Left cardiac atrium (tissue), 4 donors: Measurements from ENCODE around the gene ZRANB2. TPM values are rescaled to one million over a fixed set of nuclear protein-coding genes. Genes with fewer than 3 reads are reported as not detected.

Experiments used
- ATAC-seq, 2 donors: fragments of 200-7000 bp; cut with Tn5 transposase; one replicate each; pipeline ENCODE4 v1.9.1; 2020; ENCODE audit warnings: mild to moderate bottlenecking in 2 of 2, moderate library complexity in 2 of 2
- DNase-seq: peaks from one replicate; pipeline ENCODE4 v3.0.0-alpha.2; 2020
- intact Hi-C, 2 donors: fragments of 100-400 bp; cut with DNase I; formaldehyde crosslinking; loops; one replicate each; pipeline versions ENCODE4 v1.14.1 to v1.15.1; 2022 to 2023
- total RNA-seq, 2 donors: library from RNA; stranded (reverse); fragmentation: NEBNext Ultra II Directional; extraction: Animal tissue kit (Norgen Biotek cat#: 25700); gene quantifications; one replicate each; pipeline ENCODE4 v1.2.1, GENCODE V29; 2021
- donor health status: DM: no; HTN: yes; CAD: no.
- donor health status: DM: no; HTN: yes; CAD: no; lungs with severe emphysema.
- donor health status: DM: yes; HTN: yes; CAD: no.
- donor health status: Dilated cardiomyopathy.

Gene ZRANB2
- total RNA-seq, 2 donors from 2014 or later = 49.2 to 54.5 TPM

DNA sequence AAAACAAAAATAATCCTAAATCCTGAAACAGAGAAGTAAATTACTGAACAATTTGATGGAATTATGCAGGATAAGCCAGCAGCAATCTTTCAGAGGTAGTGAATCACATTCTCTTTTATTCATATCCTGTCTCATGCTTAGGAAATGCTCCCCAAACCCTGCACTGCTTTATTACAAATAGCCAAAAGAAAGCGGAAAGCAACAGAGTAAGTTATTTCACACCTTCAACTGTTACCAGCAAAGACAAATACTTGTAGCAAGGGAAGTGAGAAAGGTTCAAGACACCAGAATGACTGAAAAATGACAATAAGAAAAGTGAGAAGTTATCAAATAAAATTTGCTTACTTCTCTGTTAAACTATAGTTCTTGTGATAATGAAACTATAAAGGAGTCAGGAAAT is 6.2 kb downstream of the ZRANB2 start:
- intact Hi-C loops = no loop called here
- ATAC-seq (no peak), DNase-seq (no peak)

- DNase-seq (no peak), ATAC-seq (no peak)
- intact Hi-C loops = no loop called here
These were observed 8.6 kb downstream of the ZRANB2 start for GRCh38 chr1:71072273-71072672.

- no peak for ATAC-seq
- intact Hi-C loops = no loop called here
- DNase-seq = no peak
These were observed 9.1 kb downstream of the ZRANB2 start for GRCh38 chr1:71071720-71072119.

DNA sequence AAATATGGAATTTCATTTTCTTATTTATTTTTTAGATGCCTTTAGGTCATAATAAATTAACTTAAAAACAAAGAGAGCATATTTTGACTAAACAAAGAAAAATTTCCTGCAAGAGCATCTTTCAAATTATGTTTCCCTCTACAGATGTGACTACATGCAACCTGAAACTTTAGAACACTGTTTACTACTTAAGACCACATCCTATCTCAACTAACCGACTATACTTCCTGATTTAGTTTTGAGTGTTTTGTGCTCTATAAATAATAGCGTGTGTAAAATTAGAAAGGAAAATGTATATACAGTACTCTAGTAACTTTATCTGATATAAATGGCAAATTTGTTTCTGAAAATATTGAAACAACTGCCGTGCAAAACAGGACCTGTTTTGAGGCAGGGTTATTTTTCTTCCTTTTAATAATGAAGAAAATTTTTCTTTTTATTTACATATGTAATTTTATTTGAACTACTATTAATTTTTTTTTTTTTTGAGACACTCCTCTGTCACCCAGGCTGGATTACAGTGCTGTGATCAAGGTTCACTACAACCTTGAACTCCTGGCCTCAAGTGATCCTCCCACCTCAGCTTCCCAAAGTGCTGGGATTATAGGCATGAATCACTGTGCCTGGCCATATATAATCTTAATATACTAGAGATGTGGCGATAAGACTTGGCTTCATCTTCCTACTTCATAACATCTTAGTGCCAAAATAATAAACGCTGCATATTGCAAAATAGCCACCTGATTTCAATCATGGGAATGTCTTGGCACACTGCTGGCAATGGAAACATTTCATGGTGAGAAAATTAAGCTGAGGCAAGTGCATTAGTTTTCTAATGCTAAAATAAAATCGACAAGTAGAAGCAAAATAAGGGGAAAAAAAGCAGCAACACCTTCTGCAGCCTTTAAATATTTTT is 12.3 kb downstream of the ZRANB2 start:
- no peak for DNase-seq
- intact Hi-C loops = loop anchor here in 1 of 2 donors (10.0 kb wide), 1 partner anchor 824 kb away; no protein-coding TSS in a partner anchor
- ATAC-seq = no peak

GRCh38 chr1:71054791-71055190 is 26.0 kb downstream of the ZRANB2 start:
- ATAC-seq = no peak
- intact Hi-C loops = no loop called here
- no peak for DNase-seq

GRCh38 chr1:71054281-71054731 is 26.5 kb downstream of the ZRANB2 start:
- DNase-seq (no peak), ATAC-seq (peak; percentile 29 to 52)
- intact Hi-C loops = no loop called here

DNA sequence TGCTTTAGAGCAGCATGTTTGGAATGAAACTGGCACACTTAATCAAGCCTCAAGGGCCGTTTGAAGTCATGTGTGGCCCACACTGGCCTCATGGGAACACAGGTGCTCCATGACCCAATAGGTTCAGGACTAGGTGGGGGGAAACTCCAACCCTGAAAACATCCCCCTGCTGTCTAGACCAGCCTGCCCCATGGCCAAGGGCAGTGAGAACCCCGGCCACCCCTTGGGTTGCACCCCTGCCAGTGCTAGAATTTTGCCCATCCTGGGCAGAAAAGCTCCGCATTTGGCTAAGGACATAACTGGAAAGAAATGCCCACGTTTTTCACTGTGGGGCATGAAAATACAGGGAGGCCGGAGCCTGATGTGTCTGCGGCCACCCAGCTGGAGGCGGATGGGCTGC is 27.1 kb downstream of the ZRANB2 start:
- DNase-seq (no peak), ATAC-seq (peak in 1 of 2 donors; percentile 28)
- intact Hi-C loops = no loop called here

GRCh38 chr1:71053146-71053545 is 27.7 kb downstream of the ZRANB2 start:
- intact Hi-C loops = no loop called here
- ATAC-seq (no peak), DNase-seq (no peak)

DNA sequence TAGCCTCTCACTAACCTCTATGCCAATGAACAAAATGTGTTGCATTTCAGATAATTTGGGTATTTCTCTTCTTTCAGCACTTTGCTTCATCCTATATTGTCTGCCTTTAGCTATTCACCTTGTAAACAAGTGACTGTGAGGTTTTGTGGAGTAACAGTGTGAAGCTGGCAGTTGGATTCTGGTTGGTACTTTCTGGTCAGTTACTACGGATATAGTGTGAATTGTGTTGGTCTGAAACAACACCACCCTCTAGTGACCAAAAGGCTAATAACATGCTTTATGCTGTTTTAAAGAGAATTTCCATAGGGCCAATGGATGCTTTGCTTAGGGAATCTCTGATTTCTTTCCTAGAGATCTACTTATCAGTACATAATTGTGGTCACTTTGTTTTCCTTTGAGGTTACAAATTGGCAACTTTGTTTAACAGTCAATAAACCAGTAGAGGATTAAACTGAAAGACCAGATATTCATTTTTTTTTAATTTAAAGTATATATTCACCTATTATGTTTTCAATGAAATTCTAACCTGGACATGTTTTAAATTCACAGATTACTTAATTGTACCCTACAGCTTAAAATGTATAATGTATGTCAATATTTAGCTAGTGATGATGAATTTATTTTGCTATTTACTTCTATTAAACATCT is 30.8 kb downstream of the ZRANB2 start:
- intact Hi-C loops = loop anchor here (2.0 to 5.0 kb wide), 3 partner anchors 363 to 521 kb away; no protein-coding TSS in a partner anchor
- ATAC-seq = peak; percentile 35 to 45
- DNase-seq = no peak

DNA sequence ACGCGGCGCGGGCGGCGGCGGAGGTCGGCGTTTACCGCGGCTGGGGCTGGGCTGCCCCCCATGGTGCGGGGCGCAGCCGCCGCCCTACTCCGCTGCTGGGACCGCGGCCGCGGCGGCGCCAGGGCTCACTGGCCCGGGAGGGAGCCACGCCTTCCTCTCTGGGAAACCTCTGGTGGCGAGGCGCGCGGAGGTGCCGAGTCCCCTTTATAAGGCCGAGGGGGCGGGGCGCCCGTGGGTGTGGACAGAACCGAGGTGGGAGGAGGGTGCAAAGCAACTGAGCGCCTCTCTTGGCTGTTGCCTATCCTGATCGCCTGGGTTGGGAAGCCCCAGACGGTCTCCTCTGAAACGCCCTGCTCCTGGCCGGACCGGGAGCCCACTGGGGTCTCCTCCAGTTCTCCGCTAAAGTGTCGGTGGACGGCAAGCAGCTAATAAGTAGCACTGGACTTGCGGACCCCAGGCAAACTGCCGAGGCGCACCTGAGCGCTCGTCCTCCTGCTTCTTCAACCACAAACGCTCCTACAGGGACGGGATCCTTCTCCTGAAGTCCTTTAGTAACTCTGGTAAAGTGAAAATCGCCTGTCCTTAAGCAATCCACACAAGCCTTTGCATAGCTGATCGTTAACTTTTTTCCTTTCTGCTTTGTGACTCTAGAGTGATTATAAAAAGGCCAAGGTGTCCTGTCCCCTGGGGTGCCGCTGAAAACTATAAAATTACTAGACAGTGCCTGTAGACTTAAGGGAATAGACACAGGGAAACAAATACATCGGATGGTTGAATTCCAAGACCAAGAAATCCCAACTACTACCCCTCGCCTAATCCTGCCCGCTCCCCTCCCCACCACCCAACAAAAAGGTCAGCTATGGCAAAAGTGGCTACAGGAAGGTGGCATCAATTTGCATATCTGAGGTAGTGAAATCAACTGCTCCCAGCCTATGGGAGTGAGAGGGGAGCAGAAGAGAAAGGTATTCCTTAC is 32.9 kb downstream of the ZRANB2 start, which contains the start of gene PTGER3:
PTGER3 (minus strand) TSS at position 182 of the 973 bp plus-strand sequence. CDS start 239 bp downstream, outside the sequence.
- ATAC-seq (peak; percentile 73 to 81), DNase-seq (peak; percentile 78)
- intact Hi-C loops = loop anchor here (2.0 to 5.0 kb wide), 2 partner anchors 361 to 363 kb away; no protein-coding TSS in a partner anchor

DNA sequence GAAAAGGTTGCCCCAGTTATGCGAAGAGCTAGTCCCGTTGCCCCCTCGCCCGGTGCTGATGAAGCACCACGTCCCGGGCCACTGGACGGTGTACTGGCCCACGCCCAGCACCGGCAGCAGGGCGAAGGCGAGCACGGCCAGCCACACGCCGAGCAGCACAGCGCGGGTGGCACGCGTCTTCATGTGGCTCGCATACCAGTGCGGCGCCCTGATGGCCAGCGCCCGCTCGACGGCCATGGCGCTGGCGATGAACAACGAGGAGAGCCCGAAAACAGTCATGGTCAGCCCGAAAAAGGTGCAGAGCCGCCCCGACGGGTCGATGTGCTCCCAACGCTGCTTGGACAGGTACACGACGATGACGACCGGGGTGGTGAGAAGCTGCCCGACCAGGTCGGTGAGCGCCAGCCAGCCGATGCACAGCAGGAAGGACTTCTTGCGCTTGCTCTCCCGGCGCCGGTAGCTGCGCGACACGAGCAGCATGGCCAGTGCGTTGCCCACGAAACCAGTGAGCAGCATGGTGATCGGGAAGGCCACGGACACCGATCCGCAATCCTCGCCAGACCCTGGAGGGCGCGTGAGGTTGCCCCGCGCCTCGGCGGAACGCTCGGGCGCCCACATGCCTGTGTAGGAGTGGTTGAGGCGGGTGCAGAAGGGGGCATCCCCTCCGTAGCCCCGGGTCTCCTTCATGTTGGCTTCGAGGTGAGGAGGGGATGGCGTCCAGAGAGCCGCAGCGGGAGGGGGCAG is 33.8 kb downstream of the ZRANB2 start:
- DNase-seq (peak; percentile 25), ATAC-seq (peak; percentile 58 to 65)
- intact Hi-C loops = loop anchor here in 1 of 2 donors (5.0 kb wide), 1 partner anchor 360 kb away; no protein-coding TSS in a partner anchor

DNA sequence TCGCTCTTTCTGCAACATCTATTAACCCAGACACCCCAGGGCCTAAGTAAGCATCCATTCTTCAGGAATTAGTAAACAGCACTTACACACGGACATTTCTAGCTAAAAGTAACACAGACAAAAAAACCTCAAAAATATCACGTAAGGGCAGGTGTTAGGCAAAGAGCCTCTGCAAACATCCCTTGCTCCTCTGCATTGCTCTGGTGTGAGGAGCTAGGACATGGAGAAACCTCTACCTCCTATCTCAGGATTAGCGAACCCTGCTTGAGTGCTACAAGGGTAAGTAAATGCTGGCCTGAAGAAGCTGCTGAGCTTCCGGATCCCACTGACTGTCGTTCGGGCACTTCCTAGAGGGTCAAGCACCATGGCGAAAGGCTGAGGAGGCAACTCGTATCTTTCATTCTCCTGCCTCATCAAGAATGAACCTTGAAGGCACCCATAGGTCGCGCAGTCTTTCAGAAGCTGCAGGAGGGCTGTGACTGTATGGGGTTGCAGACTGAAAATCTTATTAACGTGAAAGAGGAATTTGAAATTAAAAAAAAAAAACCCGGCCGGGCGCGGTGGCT is 35.3 kb downstream of the ZRANB2 start:
- intact Hi-C loops = loop anchor here in 1 of 2 donors (5.0 kb wide), 1 partner anchor 358 kb away; no protein-coding TSS in a partner anchor
- ATAC-seq (no peak), DNase-seq (no peak)

DNA sequence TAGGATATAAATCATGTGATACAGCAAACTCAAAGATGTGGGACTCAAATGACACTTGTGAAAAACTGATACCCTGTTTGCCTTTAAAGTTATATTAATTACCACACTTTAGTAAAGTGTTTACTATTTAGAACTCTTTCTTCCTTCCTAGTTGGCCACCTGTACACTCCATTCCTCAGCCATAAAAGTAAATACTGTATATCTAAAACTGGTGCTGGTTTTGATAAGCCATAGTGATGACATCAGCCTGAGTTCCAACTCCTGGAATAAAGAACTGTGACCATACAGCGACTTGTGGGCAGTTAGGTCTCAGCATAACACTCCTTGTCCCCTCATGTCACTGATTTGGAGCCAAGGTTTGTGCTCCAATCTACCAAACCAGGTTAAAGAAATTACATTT is 36.0 kb downstream of the ZRANB2 start:
- ATAC-seq = no peak
- intact Hi-C loops = loop anchor here in 1 of 2 donors (5.0 kb wide), 1 partner anchor 358 kb away; no protein-coding TSS in a partner anchor

GRCh38 chr1:71043065-71043464 is 37.8 kb downstream of the ZRANB2 start:
- no peak for ATAC-seq
- DNase-seq = no peak
- intact Hi-C loops = no loop called here

More for the DNA sequence above, 36.0 kb downstream of the ZRANB2 start:
- DNase-seq = no peak

DNA sequence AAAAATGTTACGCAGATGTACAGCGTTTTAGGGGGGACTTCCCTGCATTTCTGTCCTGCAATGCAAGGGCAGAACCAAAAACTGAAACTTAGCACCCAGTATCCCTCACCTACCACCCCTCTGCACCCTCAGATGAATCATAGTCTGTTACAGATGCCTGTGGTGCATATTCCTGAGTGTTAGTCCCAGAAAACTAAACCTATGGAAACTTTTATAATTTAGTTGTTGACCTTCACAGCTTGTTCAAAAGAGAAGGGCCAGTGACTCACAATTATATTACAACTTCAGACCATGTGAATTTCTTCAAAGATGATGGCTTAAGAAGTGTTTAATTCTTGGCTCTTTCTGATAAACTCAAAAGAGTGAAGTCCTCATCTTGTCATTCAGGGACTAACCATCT is 39.0 kb downstream of the ZRANB2 start:
- ATAC-seq = no peak
- no peak for DNase-seq
- intact Hi-C loops = no loop called here

DNA sequence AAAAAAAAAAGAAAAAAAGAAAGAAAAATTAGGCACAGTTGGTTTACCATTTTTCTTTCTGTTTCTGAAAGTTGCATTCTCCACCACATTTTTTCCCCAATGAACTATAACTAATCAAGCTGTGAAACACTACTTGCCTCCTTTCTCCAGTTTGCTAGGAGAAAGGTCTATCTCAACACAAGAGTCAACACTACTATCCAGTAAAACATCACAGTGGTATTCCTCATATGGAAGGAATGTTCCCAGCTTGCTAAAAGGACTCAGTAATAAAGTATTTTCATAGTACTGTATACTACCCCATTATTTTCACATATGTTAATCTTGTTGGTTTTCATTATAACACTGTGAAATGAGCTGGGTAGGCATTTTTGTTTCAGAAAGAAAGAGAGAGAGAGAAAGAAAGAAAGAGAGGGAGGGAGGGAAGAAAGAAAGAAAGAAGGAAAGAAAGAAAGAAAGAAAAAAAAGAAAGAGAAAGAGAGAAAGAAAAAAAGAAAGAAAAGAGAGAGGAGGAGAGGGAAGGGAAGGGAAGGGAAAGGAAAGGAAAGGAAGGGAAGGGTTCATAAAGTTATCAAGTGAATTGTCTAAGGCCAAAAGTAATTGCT is 41.1 kb downstream of the ZRANB2 start:
- ATAC-seq = no peak
- intact Hi-C loops = no loop called here
- no peak for DNase-seq

- ATAC-seq = no peak
- no peak for DNase-seq
- intact Hi-C loops = no loop called here
These were observed 41.9 kb downstream of the ZRANB2 start for GRCh38 chr1:71038942-71039341.
